MCF 10A (cell line): ENCODE data around the gene TMEM266. TPM values are rescaled to one million over a fixed set of nuclear protein-coding genes. Genes with fewer than 3 reads are reported as not detected.

Source experiments
- BruUV-seq: library from RNA; stranded (reverse); fragments of 400-500 nt; replicated peaks from 2 replicates; lab custom pipeline; 2021; lab: Mats Ljungman, UMichigan
- CTCF ChIA-PET: fragments of 300-600 bp; sonication (Branson Sonifier 250); formaldehyde crosslinking; extraction: SDS; loops from one replicate; lab custom pipeline; 2021; ENCODE audit warnings: antibody characterized with exemption, inconsistent platforms; lab: Yijun Ruan, JAX
- POLR2A ChIA-PET: fragments of 300-600, 350-650 bp; sonication (Branson Sonifier 250); formaldehyde crosslinking; extraction: SDS; loops from one replicate; lab custom pipeline; 2020; ENCODE audit warnings: antibody characterized with exemption, inconsistent platforms; lab: Yijun Ruan, JAX
- DNase-seq: peaks from one replicate; pipeline ENCODE4 v3.0.0-alpha.2; 2018; ENCODE audit not compliant: unreplicated experiment
- H3K27ac Mint-ChIP-seq: one replicate; pipeline ENCODE4 v1.8.0; 2022; ENCODE audit warnings: mild to moderate bottlenecking, low read depth, mixed read lengths; ENCODE audit not compliant: unreplicated experiment
- H3K27me3 Mint-ChIP-seq: one replicate; pipeline ENCODE4 v1.8.0; 2022; ENCODE audit warnings: mixed read lengths; ENCODE audit not compliant: insufficient read depth, unreplicated experiment
- H3K36me3 Mint-ChIP-seq: one replicate; pipeline ENCODE4 v1.8.0; 2022; ENCODE audit warnings: mild to moderate bottlenecking, moderate library complexity, mixed read lengths; ENCODE audit not compliant: insufficient read depth, unreplicated experiment
- H3K4me1 Mint-ChIP-seq: one replicate; pipeline ENCODE4 v1.8.0; 2022; ENCODE audit warnings: mixed read lengths; ENCODE audit not compliant: insufficient read depth, unreplicated experiment
- H3K4me3 Mint-ChIP-seq: one replicate; pipeline ENCODE4 v1.8.0; 2022; ENCODE audit warnings: mild to moderate bottlenecking, moderate library complexity, mixed read lengths; ENCODE audit not compliant: unreplicated experiment
- H3K9me3 Mint-ChIP-seq: one replicate; pipeline ENCODE4 v1.8.0; 2022; ENCODE audit warnings: mixed read lengths; ENCODE audit not compliant: unreplicated experiment
- CTCF ChIP-seq: fragments of 200-600 bp; IDR thresholded peaks from one replicate; pipeline ENCODE4 v1.8.0; 2022; ENCODE audit warnings: antibody characterized with exemption, mild to moderate bottlenecking; ENCODE audit not compliant: unreplicated experiment
- intact Hi-C: fragments of 100-400 bp; cut with micrococcal nuclease; formaldehyde crosslinking; loops from 2 replicates; pipeline ENCODE4 v1.14.1; 2022
- total RNA-seq: library from RNA; stranded (reverse); gene quantifications from 2 replicates; pipeline ENCODE4 v1.2.3, GENCODE V29; 2022

TMEM266 gene
- total RNA-seq, 1 experiment from 2014 or later = not detected

GRCh38 chr15:76118767-76119166 is 59.0 kb downstream of the TMEM266 start:
- no peaks in the 10 kb centered on the region for H3K9me3 Mint-ChIP-seq
- BruUV-seq = no TSS peak
- H3K36me3 Mint-ChIP-seq = no peaks in the 10 kb centered on the region
- ChIA-PET CTCF (interaction anchor here (3.2 kb wide), 1 partner anchor 21 kb away, joined by 17 read pairs; no protein-coding TSS in a partner anchor), POLR2A (no interaction called here)
- no peak overlapping the region for H3K27ac Mint-ChIP-seq
- H3K4me1 Mint-ChIP-seq = no peaks in the 10 kb centered on the region
- peaks cover 10% of the 10 kb centered on the region for H3K27me3 Mint-ChIP-seq
- intact Hi-C loops = no loop called here
- H3K4me3 Mint-ChIP-seq = no peak overlapping the region
- no peak for TF ChIP-seq CTCF
- no peak for DNase-seq

- Mint-ChIP-seq H3K36me3 (no peaks in the 10 kb centered on the region), H3K27me3 (no peaks in the 10 kb centered on the region), H3K4me1 (no peaks in the 10 kb centered on the region), H3K27ac (no peak overlapping the region), H3K4me3 (no peak overlapping the region), H3K9me3 (no peaks in the 10 kb centered on the region)
- DNase-seq = no peak
- BruUV-seq = no TSS peak
- CTCF ChIA-PET = interaction anchor here (0.6 to 3.8 kb wide), 6 partner anchors 16 to 297 kb away, joined by 3 to 19 read pairs (median 4); no protein-coding TSS in a partner anchor
- POLR2A ChIA-PET = interaction anchor here (0.6 to 0.7 kb wide), 2 partner anchors 12 to 15 kb away, joined by 3 read pairs; no protein-coding TSS in a partner anchor
- intact Hi-C loops = no loop called here
- no peak for TF ChIP-seq CTCF
Measured at GRCh38 chr15:76123031-76123430, 63.2 kb downstream of the TMEM266 start.

- CTCF ChIA-PET = interaction anchor here (0.9 to 2.1 kb wide), 3 partner anchors 12 to 70 kb away, joined by 3 to 17 read pairs (median 3); no protein-coding TSS in a partner anchor
- no peaks in the 10 kb centered on the region for H3K9me3 Mint-ChIP-seq
- no TSS peak for BruUV-seq
- no peak overlapping the region for H3K4me3 Mint-ChIP-seq
- no peak for TF ChIP-seq CTCF
- H3K27ac Mint-ChIP-seq = no peak overlapping the region
- intact Hi-C loops = no loop called here
- POLR2A ChIA-PET = no interaction called here
- no peak for DNase-seq
- H3K4me1 Mint-ChIP-seq = no peaks in the 10 kb centered on the region
- peaks cover 15% of the 10 kb centered on the region for H3K27me3 Mint-ChIP-seq
- no peaks in the 10 kb centered on the region for H3K36me3 Mint-ChIP-seq
Measured at GRCh38 chr15:76127169-76127568, 67.4 kb downstream of the TMEM266 start.

DNA sequence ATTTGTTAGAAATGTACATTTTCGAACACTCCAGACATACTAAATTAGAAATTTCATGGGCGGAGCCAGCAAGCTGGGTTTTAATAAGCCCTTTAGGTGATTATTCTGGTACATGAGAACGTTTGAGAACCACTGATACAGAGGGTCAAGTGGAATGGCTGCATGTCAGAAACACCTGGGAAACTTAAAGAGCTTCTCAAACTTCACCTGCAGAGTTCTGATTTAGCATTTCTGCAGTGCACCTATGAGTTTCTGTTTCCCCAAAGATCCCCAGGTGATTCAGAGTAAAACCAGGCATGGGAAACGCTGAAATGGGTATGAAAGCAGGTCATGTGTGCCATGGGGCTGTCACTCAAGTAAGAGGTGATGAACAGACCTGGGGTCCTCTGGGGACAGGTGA is 68.1 kb downstream of the TMEM266 start:
- no TSS peak for BruUV-seq
- DNase-seq = no peak
- Mint-ChIP-seq H3K27me3 (peaks cover 15% of the 10 kb centered on the region), H3K4me3 (no peak overlapping the region), H3K27ac (no peak overlapping the region), H3K9me3 (no peaks in the 10 kb centered on the region), H3K36me3 (no peaks in the 10 kb centered on the region), H3K4me1 (no peaks in the 10 kb centered on the region)
- ChIA-PET POLR2A (no interaction called here), CTCF (interaction anchor here (0.7 to 2.1 kb wide), 5 partner anchors 11 to 71 kb away, joined by 3 to 17 read pairs (median 3); no protein-coding TSS in a partner anchor)
- intact Hi-C loops = no loop called here
- TF ChIP-seq CTCF = no peak
